OCI-LY3 (cell line): ENCODE measurements around the gene SERINC2.

ENCODE experiments used
- H2AFZ ChIP-seq: fragments of 200-600, 300-600 bp; shearing (Covaris generic); 2 replicates; pipeline ENCODE4 v1.6.0; 2014; ENCODE audit warnings: antibody characterized with exemption, low read depth, low read length
- H3K27ac ChIP-seq: fragments of 200-600, 300-600 bp; sonication (generic); 2 replicates; pipeline ENCODE4 v1.5.1; 2014; ENCODE audit warnings: mild to moderate bottlenecking, low read length, moderate library complexity, mixed read lengths
- H3K27me3 ChIP-seq: fragments of 200-600, 300-600 bp; sonication (generic); 2 replicates; pipeline ENCODE4 v1.6.1; 2014; ENCODE audit warnings: low read depth, low read length, mixed read lengths
- H3K36me3 ChIP-seq: fragments of 200-600, 300-600 bp; sonication (generic); replicated peaks from 2 replicates; pipeline ENCODE3; 2014; ENCODE audit warnings: low read depth, low read length, mixed read lengths
- H3K4me1 ChIP-seq: fragments of 300-600, 200-600 bp; sonication (generic); 2 replicates; pipeline ENCODE4 v1.6.1; 2014; ENCODE audit warnings: low read length, mixed read lengths
- H3K4me2 ChIP-seq: fragments of 200-600, 300-600 bp; sonication (generic); 2 replicates; pipeline ENCODE4 v1.6.1; 2014; ENCODE audit warnings: low read length, mixed read lengths
- H3K4me3 ChIP-seq: fragments of 300-600, 200-600 bp; sonication (generic); 2 replicates; pipeline ENCODE4 v1.5.1; 2014; ENCODE audit warnings: antibody characterized with exemption, mild to moderate bottlenecking, low read length, moderate library complexity
- H3K79me2 ChIP-seq: fragments of 300-600, 200-600 bp; shearing (Covaris generic); 2 replicates; pipeline ENCODE4 v1.6.1; 2014; ENCODE audit warnings: mild to moderate bottlenecking, low read length, mixed read lengths
- H3K9ac ChIP-seq: fragments of 300-600, 200-600 bp; shearing (Covaris generic); 2 replicates; pipeline ENCODE4 v1.6.0; 2014; ENCODE audit warnings: mild to moderate bottlenecking, low read length, moderate library complexity
- H3K9me3 ChIP-seq: fragments of 200-600, 300-600 bp; shearing (Covaris generic); 2 replicates; pipeline ENCODE4 v1.6.1; 2014; ENCODE audit warnings: low read length, mixed read lengths; ENCODE audit not compliant: insufficient read depth
- H4K20me1 ChIP-seq: fragments of 200-600, 300-600 bp; sonication (generic); 2 replicates; pipeline ENCODE4 v1.6.1; 2016; ENCODE audit warnings: low read length, mixed read lengths; ENCODE audit not compliant: insufficient read depth
- EZH2phosphoT487 ChIP-seq: fragments of 200-600 bp; shearing (Covaris generic); IDR thresholded peaks from 2 replicates; pipeline ENCODE4 v1.6.1; 2018; ENCODE audit warnings: antibody characterized with exemption, mixed run types, low read depth
- TF ChIP-seq, protein P1 (sequence below): fragments of 200-600, 300-600 bp; sonication (generic); IDR thresholded peaks from 2 replicates; pipeline ENCODE4 v1.5.1; 2014; ENCODE audit warnings: antibody characterized with exemption, low read length, low read depth

The SERINC2 gene

GRCh38 chr1:31399976-31400375 lies 13.0 kb upstream of the SERINC2 start:
- Histone ChIP-seq H3K4me2 (peak overlapping the region; percentile 22; the same call in 1 of the 2 replicates), H3K4me1 (peaks cover 6% of the 10 kb centered on the region), H3K4me3 (no peak overlapping the region), H3K79me2 (no peaks in the 10 kb centered on the region), H3K27ac (no peak overlapping the region), H3K9ac (no peak overlapping the region), H3K9me3 (no peaks in the 10 kb centered on the region), H2AFZ (no peak overlapping the region), H3K36me3 (no peaks in the 10 kb centered on the region), H4K20me1 (no peaks in the 10 kb centered on the region), H3K27me3 (no peaks in the 10 kb centered on the region)
- TF ChIP-seq, protein P1, sequence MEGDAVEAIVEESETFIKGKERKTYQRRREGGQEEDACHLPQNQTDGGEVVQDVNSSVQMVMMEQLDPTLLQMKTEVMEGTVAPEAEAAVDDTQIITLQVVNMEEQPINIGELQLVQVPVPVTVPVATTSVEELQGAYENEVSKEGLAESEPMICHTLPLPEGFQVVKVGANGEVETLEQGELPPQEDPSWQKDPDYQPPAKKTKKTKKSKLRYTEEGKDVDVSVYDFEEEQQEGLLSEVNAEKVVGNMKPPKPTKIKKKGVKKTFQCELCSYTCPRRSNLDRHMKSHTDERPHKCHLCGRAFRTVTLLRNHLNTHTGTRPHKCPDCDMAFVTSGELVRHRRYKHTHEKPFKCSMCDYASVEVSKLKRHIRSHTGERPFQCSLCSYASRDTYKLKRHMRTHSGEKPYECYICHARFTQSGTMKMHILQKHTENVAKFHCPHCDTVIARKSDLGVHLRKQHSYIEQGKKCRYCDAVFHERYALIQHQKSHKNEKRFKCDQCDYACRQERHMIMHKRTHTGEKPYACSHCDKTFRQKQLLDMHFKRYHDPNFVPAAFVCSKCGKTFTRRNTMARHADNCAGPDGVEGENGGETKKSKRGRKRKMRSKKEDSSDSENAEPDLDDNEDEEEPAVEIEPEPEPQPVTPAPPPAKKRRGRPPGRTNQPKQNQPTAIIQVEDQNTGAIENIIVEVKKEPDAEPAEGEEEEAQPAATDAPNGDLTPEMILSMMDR = no peak
- TF ChIP-seq EZH2phosphoT487 = no peak

- H3K4me2 ChIP-seq = peak overlapping the region; percentile 22; the same call in 1 of the 2 replicates
- H4K20me1 ChIP-seq = no peaks in the 10 kb centered on the region
- H3K27me3 ChIP-seq = no peaks in the 10 kb centered on the region
- H3K27ac ChIP-seq = no peak overlapping the region
- no peak overlapping the region for H3K4me3 ChIP-seq
- TF ChIP-seq, protein P1 = no peak
- TF ChIP-seq EZH2phosphoT487 = no peak
- no peak overlapping the region for H2AFZ ChIP-seq
- H3K9me3 ChIP-seq = no peaks in the 10 kb centered on the region
- no peaks in the 10 kb centered on the region for H3K36me3 ChIP-seq
- peaks cover 6% of the 10 kb centered on the region for H3K4me1 ChIP-seq
- no peaks in the 10 kb centered on the region for H3K79me2 ChIP-seq
- no peak overlapping the region for H3K9ac ChIP-seq
Observed at GRCh38 chr1:31400393-31400792, 12.6 kb upstream of the SERINC2 start.

DNA sequence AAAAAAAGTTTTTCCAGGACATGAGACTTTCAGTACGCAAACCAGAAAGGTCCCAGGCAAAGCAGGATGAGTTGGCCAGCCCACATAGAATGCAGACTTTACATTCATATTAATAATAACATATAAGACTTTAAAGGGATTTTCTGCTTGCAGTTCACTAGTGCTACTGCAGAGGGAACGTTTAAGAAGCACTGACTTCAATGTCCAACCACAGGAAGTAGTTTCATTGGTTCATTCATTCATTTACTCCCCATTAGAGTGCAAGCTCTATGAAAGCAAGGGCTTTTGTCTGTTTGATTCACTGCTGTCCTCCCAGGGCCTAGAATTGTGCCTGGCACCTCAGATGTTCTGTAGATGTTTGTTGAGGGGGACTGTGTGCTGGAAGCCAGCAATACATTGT lies 11.8 kb upstream of the SERINC2 start:
- Histone ChIP-seq H3K27ac (no peak overlapping the region), H3K4me3 (no peak overlapping the region), H2AFZ (no peak overlapping the region), H3K36me3 (no peaks in the 10 kb centered on the region), H3K79me2 (no peaks in the 10 kb centered on the region), H4K20me1 (no peaks in the 10 kb centered on the region), H3K27me3 (no peaks in the 10 kb centered on the region), H3K4me1 (peaks cover 6% of the 10 kb centered on the region), H3K4me2 (no peak overlapping the region), H3K9ac (no peak overlapping the region), H3K9me3 (no peaks in the 10 kb centered on the region)
- TF ChIP-seq, protein P1 = no peak
- no peak for TF ChIP-seq EZH2phosphoT487

- Histone ChIP-seq H3K27ac (no peak overlapping the region), H3K27me3 (no peaks in the 10 kb centered on the region), H3K4me3 (no peak overlapping the region), H3K4me2 (no peak overlapping the region), H2AFZ (no peak overlapping the region), H3K79me2 (no peaks in the 10 kb centered on the region), H3K36me3 (no peaks in the 10 kb centered on the region), H3K9ac (no peak overlapping the region), H4K20me1 (no peaks in the 10 kb centered on the region), H3K4me1 (no peaks in the 10 kb centered on the region), H3K9me3 (no peaks in the 10 kb centered on the region)
- no peak for TF ChIP-seq EZH2phosphoT487
- TF ChIP-seq, protein P1 = no peak
Observed at GRCh38 chr1:31405578-31406245, 7.3 kb upstream of the SERINC2 start.
